GM12865 (cell line): Measurements from ENCODE around the gene RPH3AL.
"Not testable (repeated sequence)": the region's sequence is repeated elsewhere in the genome, so short reads cannot be mapped to it uniquely, and the experiment has no call there.

Source experiments
- DNase-seq: peaks from one replicate; pipeline ENCODE4 v3.0.0; 2010; ENCODE audit warnings: low read depth
- H3K4me3 ChIP-seq: 2 replicates; pipeline ENCODE4 v1.5.1; 2011; ENCODE audit warnings: mild to moderate bottlenecking, low read depth, low read length, control low read depth
- TF ChIP-seq, protein P1 (sequence below): IDR thresholded peaks from 2 replicates; pipeline ENCODE4 v1.5.1; 2011; ENCODE audit warnings: low read length, control low read depth, low read depth, inconsistent platforms; ENCODE audit not compliant: insufficient read depth; ENCODE audit errors: missing control alignments

The RPH3AL gene

DNA sequence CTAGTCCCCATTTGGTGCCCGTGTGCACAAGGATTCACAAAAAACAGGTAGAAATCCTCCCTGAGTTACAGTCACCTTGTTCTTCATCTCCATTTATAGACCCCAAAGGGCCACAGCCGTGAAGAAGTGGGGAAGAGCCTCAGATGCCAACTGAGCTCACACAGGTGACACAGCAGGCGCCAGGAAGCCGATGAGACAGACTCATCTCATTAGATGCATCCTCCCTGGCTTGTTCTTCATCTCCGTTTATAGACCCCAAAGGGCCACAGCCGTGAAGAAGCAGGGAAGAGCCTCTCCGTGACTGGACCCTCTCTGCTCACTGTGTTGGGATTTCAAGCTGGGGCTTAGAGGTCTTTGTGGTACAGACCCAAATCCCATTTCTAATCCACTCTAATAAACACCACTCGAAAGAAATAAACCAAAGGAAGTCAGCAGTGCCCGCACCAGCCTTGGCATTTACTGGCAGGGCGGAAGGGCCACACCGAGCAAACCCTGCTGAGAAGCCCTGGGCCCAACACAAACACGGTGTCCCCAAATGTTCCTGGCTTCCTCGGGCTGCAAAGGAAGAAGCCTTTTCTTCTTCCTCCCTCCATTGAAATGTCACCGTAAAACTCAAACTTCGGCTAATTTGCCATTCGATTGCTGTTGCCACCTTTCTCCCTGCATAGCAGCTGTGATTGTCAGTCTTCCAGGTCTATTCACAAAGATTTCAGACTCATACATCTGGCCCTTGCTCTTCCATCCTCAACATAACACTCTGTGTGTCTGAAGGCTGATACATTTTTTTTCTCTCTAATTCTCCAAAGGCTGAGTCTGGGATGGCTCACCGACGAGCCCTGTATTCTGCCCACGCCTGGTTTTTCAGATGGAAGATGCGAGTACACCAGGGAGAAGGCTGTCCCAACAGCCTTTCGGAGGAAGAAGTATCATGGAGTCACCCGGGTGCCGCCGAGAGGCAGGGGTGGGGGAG lies 126.2 kb downstream of the RPH3AL start:
- H3K4me3 ChIP-seq = no peak overlapping the region
- no peak for DNase-seq
- TF ChIP-seq, protein P1, sequence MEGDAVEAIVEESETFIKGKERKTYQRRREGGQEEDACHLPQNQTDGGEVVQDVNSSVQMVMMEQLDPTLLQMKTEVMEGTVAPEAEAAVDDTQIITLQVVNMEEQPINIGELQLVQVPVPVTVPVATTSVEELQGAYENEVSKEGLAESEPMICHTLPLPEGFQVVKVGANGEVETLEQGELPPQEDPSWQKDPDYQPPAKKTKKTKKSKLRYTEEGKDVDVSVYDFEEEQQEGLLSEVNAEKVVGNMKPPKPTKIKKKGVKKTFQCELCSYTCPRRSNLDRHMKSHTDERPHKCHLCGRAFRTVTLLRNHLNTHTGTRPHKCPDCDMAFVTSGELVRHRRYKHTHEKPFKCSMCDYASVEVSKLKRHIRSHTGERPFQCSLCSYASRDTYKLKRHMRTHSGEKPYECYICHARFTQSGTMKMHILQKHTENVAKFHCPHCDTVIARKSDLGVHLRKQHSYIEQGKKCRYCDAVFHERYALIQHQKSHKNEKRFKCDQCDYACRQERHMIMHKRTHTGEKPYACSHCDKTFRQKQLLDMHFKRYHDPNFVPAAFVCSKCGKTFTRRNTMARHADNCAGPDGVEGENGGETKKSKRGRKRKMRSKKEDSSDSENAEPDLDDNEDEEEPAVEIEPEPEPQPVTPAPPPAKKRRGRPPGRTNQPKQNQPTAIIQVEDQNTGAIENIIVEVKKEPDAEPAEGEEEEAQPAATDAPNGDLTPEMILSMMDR = no peak

DNA sequence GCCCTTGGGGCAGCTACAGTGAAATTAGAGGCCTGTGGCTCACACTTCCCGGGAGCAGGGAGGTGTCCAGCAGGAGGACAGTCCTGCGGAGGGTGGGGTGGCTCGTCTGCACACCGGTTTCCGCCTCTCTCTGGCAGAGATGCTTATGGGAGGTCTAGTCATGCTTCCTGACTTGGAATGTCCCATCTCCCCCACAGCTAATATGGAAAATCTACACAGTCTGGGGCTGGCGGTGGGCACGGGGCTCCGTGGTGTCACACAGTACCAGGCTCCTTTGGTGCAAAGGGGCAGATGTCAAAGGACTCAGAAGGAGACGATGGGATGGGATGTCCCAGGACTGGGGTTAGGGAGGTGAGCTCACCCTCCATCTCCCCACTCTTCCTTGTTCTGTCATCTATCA lies 127.1 kb downstream of the RPH3AL start:
- TF ChIP-seq, protein P1 = no peak
- H3K4me3 ChIP-seq = no peak overlapping the region
- no peak for DNase-seq

DNA sequence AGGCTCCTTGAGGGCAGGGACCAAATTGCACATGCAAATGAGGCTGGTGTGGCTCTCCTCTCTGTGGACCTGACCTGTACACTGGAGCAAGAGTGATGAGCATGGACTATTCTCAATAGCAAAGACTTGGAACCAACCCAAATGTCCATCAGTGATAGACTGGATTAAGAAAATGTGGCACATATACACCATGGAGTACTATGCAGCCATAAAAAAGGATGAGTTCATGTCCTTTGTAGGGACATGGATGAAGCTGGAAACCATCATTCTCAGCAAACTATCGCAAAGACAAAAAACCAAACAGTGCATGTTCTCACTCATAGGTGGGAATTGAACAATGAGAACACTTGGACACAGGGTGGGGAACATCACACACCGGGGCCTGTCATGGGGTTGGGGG lies 128.0 kb downstream of the RPH3AL start:
- DNase-seq, H3K4me3 ChIP-seq: not testable (repeated sequence)

DNA sequence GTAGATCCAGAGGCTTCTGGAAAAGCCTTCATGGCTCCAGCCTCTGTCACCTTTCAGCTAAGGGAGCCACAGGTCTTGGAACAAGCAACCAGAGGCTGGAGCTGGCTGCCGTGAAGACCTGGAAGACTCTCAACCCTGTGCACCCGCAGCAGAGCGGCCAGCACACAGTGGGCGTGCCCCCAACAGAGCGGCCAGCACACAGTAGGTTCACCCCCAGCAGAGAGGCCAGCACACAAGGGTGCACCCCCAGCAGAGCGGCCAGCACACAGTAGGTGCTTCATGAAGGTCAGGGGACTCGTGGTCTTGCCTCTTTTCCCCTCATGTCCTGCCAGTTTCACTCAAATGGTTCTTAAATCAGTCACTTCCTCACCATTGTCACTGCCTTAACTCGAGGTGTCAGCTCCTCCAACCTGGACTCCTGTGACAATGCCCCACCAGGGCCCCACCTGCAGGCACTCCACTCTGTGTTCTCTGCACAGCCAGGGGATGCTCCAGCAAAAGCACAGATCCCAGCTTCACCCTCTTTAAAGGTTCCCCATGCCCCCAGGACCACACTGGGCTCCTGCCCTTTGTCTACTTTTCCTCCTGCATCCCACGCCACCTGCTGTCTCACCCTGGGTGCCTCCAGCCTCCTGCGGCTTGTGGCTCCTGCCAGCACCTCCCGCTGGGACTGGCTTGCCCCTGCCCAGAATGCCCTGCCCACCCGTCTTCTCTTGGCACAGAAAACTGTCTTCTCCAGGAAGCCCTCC lies 128.7 kb downstream of the RPH3AL start:
- TF ChIP-seq, protein P1 = no peak
- H3K4me3 ChIP-seq = no peak overlapping the region
- DNase-seq = no peak

DNA sequence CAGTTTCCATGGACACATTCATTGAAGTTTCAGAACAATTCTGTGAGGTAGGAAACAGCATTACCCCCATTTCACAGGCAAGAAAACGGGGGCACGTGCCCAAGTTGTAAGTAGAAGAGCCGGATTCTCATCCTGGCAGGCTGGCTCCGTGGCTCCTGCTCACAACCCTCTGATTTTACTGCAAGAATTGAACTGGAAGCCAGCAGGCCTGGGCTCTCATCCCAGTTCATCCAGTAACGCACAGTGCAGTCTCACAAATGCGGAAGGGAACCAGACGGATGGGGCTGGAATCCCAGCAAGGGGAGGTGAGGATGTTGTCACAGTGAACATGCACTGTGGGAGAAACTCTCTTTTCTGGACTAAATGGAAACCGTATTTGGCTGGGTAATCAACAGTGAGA lies 130.4 kb downstream of the RPH3AL start:
- TF ChIP-seq, protein P1 = no peak
- DNase-seq = no peak
- H3K4me3 ChIP-seq = no peak overlapping the region

DNA sequence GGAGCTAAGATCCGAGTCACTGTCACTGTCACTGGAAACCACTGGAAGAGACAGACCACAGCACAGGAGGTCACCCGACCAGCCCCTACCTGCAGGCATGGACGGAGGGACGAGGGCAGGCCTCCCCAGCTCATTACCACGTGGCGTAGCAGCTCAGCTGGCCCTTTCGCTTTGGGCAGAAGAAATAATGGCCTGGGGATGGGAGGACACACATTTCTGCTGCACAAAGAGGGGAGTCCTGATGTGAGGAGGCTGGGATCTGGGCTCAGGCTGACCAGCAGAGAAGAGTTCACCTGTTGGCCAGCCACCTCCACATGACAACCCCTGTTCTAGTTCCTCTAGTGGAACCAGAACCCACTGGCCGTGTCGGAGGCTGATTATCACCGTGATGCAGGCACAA lies 132.9 kb downstream of the RPH3AL start:
- H3K4me3 ChIP-seq = no peak overlapping the region
- TF ChIP-seq, protein P1 = no peak
- DNase-seq = no peak

DNA sequence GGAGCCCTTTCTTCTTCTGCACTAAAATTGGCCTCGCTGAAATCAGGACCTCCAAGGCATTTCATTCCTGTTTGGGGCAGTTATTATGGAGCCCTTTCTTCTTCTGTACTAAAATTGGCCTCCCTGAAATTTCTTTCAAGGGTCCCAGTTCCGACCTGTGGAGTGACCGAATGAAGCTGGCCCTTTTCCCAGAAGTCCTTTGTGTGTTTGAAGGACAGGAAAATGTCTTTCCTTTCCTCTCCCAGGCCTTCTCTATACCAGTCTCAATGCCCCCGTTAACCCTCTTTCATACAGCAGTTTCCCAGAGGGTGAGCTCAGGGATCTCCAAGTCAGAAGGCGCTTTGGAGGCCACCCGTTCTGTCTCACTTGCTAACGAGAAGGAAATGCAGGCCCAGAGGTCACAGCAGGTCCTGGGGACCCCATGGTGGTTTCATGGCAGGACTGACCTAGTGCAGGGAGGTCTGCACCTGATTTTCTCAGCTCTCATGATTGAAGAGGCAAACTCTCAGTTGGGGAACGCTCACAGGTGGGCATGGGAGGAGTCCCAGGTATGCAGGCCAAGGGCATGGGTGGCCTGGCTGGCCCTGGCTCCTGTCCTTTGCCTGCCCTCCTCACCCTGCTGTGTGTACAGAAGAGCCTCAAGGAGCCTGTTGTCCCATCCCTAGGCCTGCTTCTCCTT lies 134.0 kb downstream of the RPH3AL start:
- no peak for DNase-seq
- TF ChIP-seq, protein P1 = no peak
- H3K4me3 ChIP-seq = no peak overlapping the region
